Measurements from ENCODE around the gene FOXR2. TPM values are rescaled to one million over a fixed set of nuclear protein-coding genes. Genes with fewer than 3 reads are reported as not detected.

Gene FOXR2
- total RNA-seq, 1 experiment from 2014 or later = not detected

DNA sequence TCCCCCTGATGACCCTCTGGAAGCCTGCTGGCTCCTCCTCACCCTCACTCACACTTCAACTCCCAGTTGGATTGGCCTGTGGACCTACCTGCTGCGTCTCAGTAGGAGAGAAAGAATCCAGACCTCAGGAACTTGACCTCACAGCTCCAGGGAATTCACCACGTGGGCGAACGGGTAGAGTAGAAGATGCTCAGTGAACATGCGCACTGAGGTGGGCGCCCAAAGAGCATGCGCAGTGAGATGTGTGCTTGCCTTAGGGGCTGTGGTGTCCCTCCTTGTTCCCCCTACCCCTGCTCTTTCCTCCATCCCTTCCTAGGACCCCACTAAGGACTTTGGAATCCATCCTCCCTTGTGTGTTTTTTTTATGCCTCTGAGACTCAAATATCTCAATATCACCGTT lies 12.9 kb downstream of the FOXR2 start:
- Histone ChIP-seq H3K9ac (ENCODE audit: low read length) (no peak overlapping the region), H3K9me3 (ENCODE audit: low read length) (no peaks in the 10 kb centered on the region), H3K27ac (ENCODE audit: low read length) (no peak overlapping the region), H3K27me3 (ENCODE audit: low read length) (no peaks in the 10 kb centered on the region), H3K4me3 (ENCODE audit: low read length) (no peak overlapping the region), H2AFZ (ENCODE audit: low read length) (no peak overlapping the region), H3K4me1 (ENCODE audit: low read length) (no peaks in the 10 kb centered on the region), H3K79me2 (ENCODE audit: low read length) (no peaks in the 10 kb centered on the region), H3K4me2 (ENCODE audit: low read depth, low read length, poor library complexity, severe bottlenecking) (no peak overlapping the region), H3K9me2 (replicated peaks; ENCODE audit: insufficient read depth, low read length) (no peaks in the 10 kb centered on the region), H4K20me1 (ENCODE audit: insufficient read depth, low read depth, low read length) (no peaks in the 10 kb centered on the region), H3K36me3 (ENCODE audit: insufficient read depth, low read length) (no peaks in the 10 kb centered on the region)
- no peak for DNase-seq

DNA sequence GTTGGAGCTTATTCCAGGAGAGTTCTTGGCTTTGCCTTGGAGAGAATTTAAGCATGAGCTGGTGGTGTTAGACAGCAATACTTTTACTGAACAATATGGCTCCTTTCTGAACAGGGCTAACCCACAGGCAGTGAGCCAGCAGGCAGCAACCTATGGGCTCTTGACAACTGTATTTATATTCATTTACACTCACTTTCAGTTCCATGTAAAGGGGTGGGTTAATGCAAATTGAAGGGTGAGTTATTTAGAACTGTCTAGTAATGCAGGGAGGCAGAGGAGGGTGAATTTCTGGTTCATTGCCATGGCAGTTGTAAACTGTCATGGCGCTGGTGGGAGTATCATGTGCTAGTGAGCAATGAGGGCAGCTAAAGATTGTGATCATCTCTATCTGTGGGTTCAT lies 15.7 kb downstream of the FOXR2 start:
- Histone ChIP-seq H2AFZ (ENCODE audit: low read length) (no peak overlapping the region), H3K27ac (ENCODE audit: low read length) (no peak overlapping the region), H3K27me3 (ENCODE audit: low read length) (no peaks in the 10 kb centered on the region), H3K9me3 (ENCODE audit: low read length) (no peaks in the 10 kb centered on the region), H3K4me3 (ENCODE audit: low read length) (no peak overlapping the region), H3K9ac (ENCODE audit: low read length) (no peak overlapping the region), H3K36me3 (ENCODE audit: insufficient read depth, low read length) (no peaks in the 10 kb centered on the region), H3K4me1 (ENCODE audit: low read length) (no peaks in the 10 kb centered on the region), H3K4me2 (ENCODE audit: low read depth, low read length, poor library complexity, severe bottlenecking) (no peak overlapping the region), H4K20me1 (ENCODE audit: insufficient read depth, low read depth, low read length) (no peaks in the 10 kb centered on the region), H3K9me2 (replicated peaks; ENCODE audit: insufficient read depth, low read length) (no peaks in the 10 kb centered on the region), H3K79me2 (ENCODE audit: low read length) (no peaks in the 10 kb centered on the region)
- DNase-seq = peak; percentile 44

DNA sequence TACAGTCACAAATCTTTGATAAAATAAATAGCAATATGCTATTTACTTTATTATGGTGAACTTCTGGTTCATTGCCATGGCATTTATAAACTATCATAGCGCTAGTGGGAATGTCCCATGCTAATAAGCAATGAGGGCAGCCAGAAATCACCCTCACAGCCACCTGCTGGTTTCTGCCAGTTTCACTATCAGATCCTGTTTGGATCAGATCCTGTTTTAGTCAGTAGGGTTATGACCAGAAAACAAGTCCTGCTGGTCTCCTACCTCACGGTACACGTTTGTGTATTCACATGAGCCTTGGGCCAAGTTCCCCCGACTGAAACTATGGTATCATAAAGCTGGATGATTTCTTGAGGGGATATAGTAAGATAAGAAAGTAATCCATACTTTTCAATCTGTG lies 17.7 kb downstream of the FOXR2 start:
- H3K9ac ChIP-seq (ENCODE audit: low read length) = no peak overlapping the region
- H3K79me2 ChIP-seq (ENCODE audit: low read length) = no peaks in the 10 kb centered on the region
- no peaks in the 10 kb centered on the region for H3K9me3 ChIP-seq (ENCODE audit: low read length)
- no peak overlapping the region for H3K27ac ChIP-seq (ENCODE audit: low read length)
- H3K27me3 ChIP-seq (ENCODE audit: low read length) = no peaks in the 10 kb centered on the region
- H3K4me2 ChIP-seq (ENCODE audit: low read depth, low read length, poor library complexity, severe bottlenecking) = no peak overlapping the region
- H4K20me1 ChIP-seq (ENCODE audit: insufficient read depth, low read depth, low read length) = no peaks in the 10 kb centered on the region
- no peaks in the 10 kb centered on the region for H3K4me1 ChIP-seq (ENCODE audit: low read length)
- no peak for DNase-seq
- H3K4me3 ChIP-seq (ENCODE audit: low read length) = no peak overlapping the region
- H3K36me3 ChIP-seq (ENCODE audit: insufficient read depth, low read length) = no peaks in the 10 kb centered on the region
- no peak overlapping the region for H2AFZ ChIP-seq (ENCODE audit: low read length)
- H3K9me2 ChIP-seq (replicated peaks; ENCODE audit: insufficient read depth, low read length) = no peaks in the 10 kb centered on the region

DNA sequence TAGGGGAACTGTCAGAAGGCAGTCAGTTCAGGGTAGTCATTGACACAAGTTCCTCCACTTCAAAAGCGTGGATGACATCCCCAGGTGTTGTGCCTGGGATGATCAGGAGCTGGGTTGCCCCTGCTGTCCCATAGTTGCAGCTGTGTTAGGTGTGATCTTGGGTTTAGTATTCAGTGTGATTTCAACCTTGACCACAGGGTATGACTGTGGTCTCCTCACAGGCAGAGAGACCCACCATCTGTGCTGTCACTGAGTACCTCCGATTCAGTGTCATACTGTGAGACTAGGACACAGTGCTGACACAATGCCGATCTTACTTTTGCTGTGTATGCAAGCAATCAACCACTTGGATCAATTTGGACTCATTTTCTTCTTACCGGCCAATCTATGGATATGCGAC lies 25.2 kb downstream of the FOXR2 start:
- H3K36me3 ChIP-seq (ENCODE audit: insufficient read depth, low read length) = no peaks in the 10 kb centered on the region
- no peak overlapping the region for H3K4me3 ChIP-seq (ENCODE audit: low read length)
- peaks cover 14% of the 10 kb centered on the region for H3K4me1 ChIP-seq (ENCODE audit: low read length)
- no peak overlapping the region for H2AFZ ChIP-seq (ENCODE audit: low read length)
- no peak overlapping the region for H3K9ac ChIP-seq (ENCODE audit: low read length)
- H3K9me3 ChIP-seq (ENCODE audit: low read length) = no peaks in the 10 kb centered on the region
- no peaks in the 10 kb centered on the region for H3K27me3 ChIP-seq (ENCODE audit: low read length)
- no peaks in the 10 kb centered on the region for H3K9me2 ChIP-seq (replicated peaks; ENCODE audit: insufficient read depth, low read length)
- H4K20me1 ChIP-seq (ENCODE audit: insufficient read depth, low read depth, low read length) = no peaks in the 10 kb centered on the region
- no peak for DNase-seq
- no peak overlapping the region for H3K4me2 ChIP-seq (ENCODE audit: low read depth, low read length, poor library complexity, severe bottlenecking)
- H3K79me2 ChIP-seq (ENCODE audit: low read length) = no peaks in the 10 kb centered on the region
- no peak overlapping the region for H3K27ac ChIP-seq (ENCODE audit: low read length)

DNA sequence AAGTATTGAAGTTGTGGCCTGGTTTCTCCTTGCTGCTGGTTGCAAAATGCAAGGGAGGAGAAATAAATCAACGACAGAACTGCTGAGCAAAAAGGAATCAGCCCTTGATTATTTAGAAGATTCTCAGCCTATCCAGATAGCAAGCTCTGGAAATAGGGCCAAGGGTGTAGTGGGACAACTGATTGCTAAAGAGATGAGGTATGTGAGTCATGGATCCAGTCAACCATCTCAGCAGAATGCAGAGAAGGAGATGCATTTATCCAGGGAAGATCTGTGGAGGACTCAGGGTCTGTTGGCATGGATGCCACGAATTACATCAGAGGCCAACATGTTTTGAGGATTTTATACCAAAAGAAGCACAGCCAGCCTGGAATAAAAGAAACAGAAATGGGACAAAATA lies 36.7 kb downstream of the FOXR2 start:
- no peak overlapping the region for H3K9ac ChIP-seq (ENCODE audit: low read length)
- H3K4me3 ChIP-seq (ENCODE audit: low read length) = no peak overlapping the region
- no peak for DNase-seq
- no peaks in the 10 kb centered on the region for H3K4me1 ChIP-seq (ENCODE audit: low read length)
- H3K9me3 ChIP-seq (ENCODE audit: low read length) = no peaks in the 10 kb centered on the region
- no peaks in the 10 kb centered on the region for H3K9me2 ChIP-seq (replicated peaks; ENCODE audit: insufficient read depth, low read length)
- H2AFZ ChIP-seq (ENCODE audit: low read length) = no peak overlapping the region
- H3K27me3 ChIP-seq (ENCODE audit: low read length) = no peaks in the 10 kb centered on the region
- H3K79me2 ChIP-seq (ENCODE audit: low read length) = no peaks in the 10 kb centered on the region
- H3K27ac ChIP-seq (ENCODE audit: low read length) = no peak overlapping the region
- no peak overlapping the region for H3K4me2 ChIP-seq (ENCODE audit: low read depth, low read length, poor library complexity, severe bottlenecking)
- H4K20me1 ChIP-seq (ENCODE audit: insufficient read depth, low read depth, low read length) = no peaks in the 10 kb centered on the region
- H3K36me3 ChIP-seq (ENCODE audit: insufficient read depth, low read length) = no peaks in the 10 kb centered on the region

DNA sequence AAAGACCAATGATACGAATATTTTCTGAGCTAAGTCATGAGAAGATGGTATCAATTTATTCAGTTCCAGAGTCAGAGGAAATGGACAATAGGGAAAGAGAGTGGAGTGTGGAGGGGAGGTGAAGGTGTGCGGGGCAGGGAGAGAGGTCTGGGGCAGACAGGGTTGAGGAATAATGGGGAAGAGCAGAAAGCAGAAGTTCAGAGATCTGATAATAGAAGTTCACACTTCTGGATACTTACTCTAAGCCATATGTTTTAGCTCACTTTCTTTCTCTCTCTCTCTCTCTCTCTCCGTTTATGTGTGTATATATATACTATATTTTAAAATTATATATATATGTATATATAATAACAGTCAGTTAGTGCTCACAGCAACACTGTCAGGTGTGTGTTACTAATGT lies 40.4 kb downstream of the FOXR2 start:
- no peaks in the 10 kb centered on the region for H3K36me3 ChIP-seq (ENCODE audit: insufficient read depth, low read length)
- H2AFZ ChIP-seq (ENCODE audit: low read length) = no peak overlapping the region
- no peak overlapping the region for H3K4me2 ChIP-seq (ENCODE audit: low read depth, low read length, poor library complexity, severe bottlenecking)
- H4K20me1 ChIP-seq (ENCODE audit: insufficient read depth, low read depth, low read length) = no peaks in the 10 kb centered on the region
- no peaks in the 10 kb centered on the region for H3K79me2 ChIP-seq (ENCODE audit: low read length)
- H3K9me3 ChIP-seq (ENCODE audit: low read length) = no peaks in the 10 kb centered on the region
- no peaks in the 10 kb centered on the region for H3K27me3 ChIP-seq (ENCODE audit: low read length)
- H3K9me2 ChIP-seq (replicated peaks; ENCODE audit: insufficient read depth, low read length) = no peaks in the 10 kb centered on the region
- H3K27ac ChIP-seq (ENCODE audit: low read length) = no peak overlapping the region
- DNase-seq = no peak
- H3K9ac ChIP-seq (ENCODE audit: low read length) = no peak overlapping the region
- no peak overlapping the region for H3K4me3 ChIP-seq (ENCODE audit: low read length)
- H3K4me1 ChIP-seq (ENCODE audit: low read length) = no peaks in the 10 kb centered on the region

DNA sequence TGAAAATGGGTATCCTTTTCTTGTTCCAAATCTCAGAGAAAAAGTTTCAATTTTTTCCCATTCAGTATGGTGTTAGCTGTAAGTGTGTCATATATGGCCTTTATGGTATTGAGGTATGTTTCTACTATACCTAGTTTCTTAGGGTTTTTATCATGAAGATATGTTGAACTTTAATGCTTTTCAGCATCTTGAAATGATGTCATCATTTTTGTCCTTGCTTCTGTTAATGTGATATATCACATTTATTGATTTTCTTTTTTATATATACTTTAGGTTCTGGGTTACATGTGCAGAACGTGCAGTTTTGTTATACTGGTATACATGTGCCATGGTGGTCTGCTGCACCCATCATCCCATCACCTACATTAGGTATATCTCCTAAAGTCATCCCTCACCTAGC lies 44.9 kb downstream of the FOXR2 start:
- H3K4me2 ChIP-seq (ENCODE audit: low read depth, low read length, poor library complexity, severe bottlenecking) = no peak overlapping the region
- H3K9me2 ChIP-seq (replicated peaks; ENCODE audit: insufficient read depth, low read length) = no peaks in the 10 kb centered on the region
- H3K27ac ChIP-seq (ENCODE audit: low read length) = no peak overlapping the region
- H4K20me1 ChIP-seq (ENCODE audit: insufficient read depth, low read depth, low read length) = no peaks in the 10 kb centered on the region
- H3K9ac ChIP-seq (ENCODE audit: low read length) = no peak overlapping the region
- H3K27me3 ChIP-seq (ENCODE audit: low read length) = no peaks in the 10 kb centered on the region
- no peaks in the 10 kb centered on the region for H3K4me1 ChIP-seq (ENCODE audit: low read length)
- H3K4me3 ChIP-seq (ENCODE audit: low read length) = no peak overlapping the region
- H3K79me2 ChIP-seq (ENCODE audit: low read length) = no peaks in the 10 kb centered on the region
- H3K36me3 ChIP-seq (ENCODE audit: insufficient read depth, low read length) = no peaks in the 10 kb centered on the region
- no peaks in the 10 kb centered on the region for H3K9me3 ChIP-seq (ENCODE audit: low read length)
- no peak overlapping the region for H2AFZ ChIP-seq (ENCODE audit: low read length)
- no peak for DNase-seq

Small RNAs within 50 kb of the gene (small RNA-seq; reads per million reads assigned to genes)
- not detected for gene RF00019

Other genes with a start within 250 kb of the FOXR2 start
- gene MAGEH1, start 171.3 kb upstream of the FOXR2 start, total RNA-seq (2014; rRNA removed; shearing (Covaris generic); ENCODE audit: low replicate concordance) = 16.4 and 24.1 TPM in 2 replicates
- 1.4 and 2.2 TPM in 2 replicates for gene USP51, start 133.6 kb upstream of the FOXR2 start, total RNA-seq (2014; rRNA removed; shearing (Covaris generic); ENCODE audit: low replicate concordance)
- gene RRAGB, start 94.3 kb downstream of the FOXR2 start, total RNA-seq (2014; rRNA removed; shearing (Covaris generic); ENCODE audit: low replicate concordance) = 10.4 and 12.0 TPM in 2 replicates

Data from Karpas-422 (cell line).